ENCODE results near the gene RCN2.

RCN2 gene

DNA sequence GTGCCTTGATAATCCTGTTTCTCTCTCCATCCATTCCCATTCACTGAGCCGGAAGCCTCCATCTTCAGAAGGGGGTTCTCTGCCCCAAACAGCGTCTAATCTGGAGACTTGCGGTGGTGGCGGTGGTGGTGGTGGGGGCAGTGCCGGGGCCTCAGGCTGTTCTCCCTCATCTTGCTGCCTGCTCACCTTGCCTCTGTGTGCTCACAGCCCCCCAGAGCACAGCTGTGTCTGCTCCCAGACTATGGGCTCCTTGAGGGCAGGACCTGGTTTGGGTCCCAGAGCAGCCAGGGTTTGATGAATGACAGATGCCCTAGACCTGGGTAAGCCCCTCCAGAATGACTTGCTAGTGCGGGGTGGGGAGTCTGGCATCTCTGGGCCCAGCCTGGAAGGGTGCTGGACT is 62.9 kb downstream of the RCN2 start:
- DNase-seq (ENCODE audit: low read depth), result no peak

DNA sequence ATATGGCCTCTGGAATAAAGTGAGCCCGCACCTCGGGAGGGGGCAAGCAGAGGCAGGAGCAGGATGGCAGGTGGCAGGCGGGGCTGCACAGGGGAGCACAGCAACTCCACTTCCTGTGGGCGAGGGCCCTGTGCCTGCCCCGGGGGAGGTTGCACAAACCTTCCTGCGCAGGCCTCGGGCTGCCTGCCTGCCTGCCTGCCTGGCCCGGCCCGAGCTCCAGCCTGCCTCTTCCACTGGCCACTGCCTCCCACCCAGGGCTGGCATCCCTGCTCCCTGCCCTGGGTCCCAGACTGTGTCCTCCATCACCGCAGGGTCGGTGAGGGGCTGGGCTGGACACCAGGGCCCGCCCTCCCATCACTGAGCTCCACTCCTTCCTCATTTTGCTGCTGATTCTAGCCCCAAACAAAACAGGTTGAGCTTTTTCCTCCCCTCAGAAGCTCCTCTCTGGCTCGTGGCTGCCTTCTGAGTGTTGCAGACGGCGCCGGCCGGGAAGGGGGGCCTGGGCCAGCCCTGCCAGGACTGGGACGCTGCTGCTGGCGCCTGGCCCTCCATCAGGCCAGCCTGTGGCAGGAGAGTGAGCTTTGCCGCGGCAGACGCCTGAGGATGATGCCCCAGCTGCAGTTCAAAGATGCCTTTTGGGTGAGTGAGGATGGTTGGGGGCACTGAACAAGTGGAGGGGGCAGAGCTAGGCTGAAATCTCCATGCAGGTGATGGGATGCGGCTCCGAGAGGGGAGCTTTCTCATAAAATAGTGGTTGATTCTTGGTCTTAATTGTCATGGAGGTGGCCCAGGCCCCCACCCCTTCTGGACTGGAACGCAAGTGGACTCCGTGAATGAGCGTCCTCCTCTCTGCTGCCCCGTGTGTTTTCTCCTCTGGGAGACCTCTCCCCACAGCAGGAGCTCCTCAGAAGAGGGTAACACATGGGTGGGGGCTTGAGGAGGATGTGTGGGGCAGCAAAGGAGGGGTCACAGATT is 63.7 kb downstream of the RCN2 start, which contains the start of gene PSTPIP1:
TSS of gene PSTPIP1 (plus strand) at position 156 of the 975 bp plus-strand sequence. CDS start at position 604, 448 bp downstream.
- DNase-seq (ENCODE audit: low read depth), result peak; percentile 49

- DNase-seq (ENCODE audit: low read depth), result no peak
Measured at GRCh38 chr15:76996076-76996525, 64.6 kb downstream of the RCN2 start.

GRCh38 chr15:76996526-76997401 is 65.2 kb downstream of the RCN2 start:
- DNase-seq (ENCODE audit: low read depth), result no peak

GRCh38 chr15:76998663-76999285 is 67.2 kb downstream of the RCN2 start:
- no peak for DNase-seq (ENCODE audit: low read depth)

DNA sequence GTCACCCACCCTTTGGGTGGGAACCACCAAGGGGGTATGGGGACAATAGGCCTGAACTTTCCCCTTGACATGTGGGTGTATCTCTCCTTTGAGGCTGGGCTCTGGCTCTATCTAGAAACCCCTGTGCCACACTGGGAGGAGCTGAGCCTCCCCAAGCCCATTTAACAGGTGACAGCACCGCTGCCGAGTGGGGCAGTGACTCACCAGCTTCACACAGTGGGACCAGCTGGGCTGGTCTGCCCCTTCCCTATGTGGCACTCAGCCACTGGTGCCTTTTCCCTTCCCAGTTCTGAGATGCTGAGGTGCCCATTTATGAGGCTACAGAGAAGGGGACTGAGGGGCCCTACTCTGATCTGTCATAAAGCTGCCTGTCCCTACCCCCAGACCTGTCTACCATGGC is 68.4 kb downstream of the RCN2 start:
- DNase-seq (ENCODE audit: low read depth), result no peak

DNA sequence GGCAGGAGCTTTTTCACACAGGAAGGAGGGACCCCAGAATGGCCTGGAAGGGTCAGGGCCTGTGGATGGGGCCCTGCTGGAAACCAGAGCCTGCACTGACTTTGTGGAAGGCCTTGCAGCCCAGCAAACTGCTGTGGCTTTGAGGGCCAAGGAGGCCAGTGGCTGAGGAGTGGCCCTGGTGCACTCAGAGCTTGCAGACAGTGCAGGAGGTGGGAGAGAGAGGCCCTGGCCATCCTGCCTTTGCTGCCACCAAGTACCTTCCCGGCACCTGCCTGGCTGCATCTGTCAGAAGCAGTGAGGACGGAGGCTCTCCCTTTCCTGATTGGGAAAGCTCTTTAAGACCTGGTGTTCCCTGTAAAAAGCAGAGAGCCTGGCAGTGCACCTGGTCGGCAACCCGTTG is 69.8 kb downstream of the RCN2 start:
- no peak for DNase-seq (ENCODE audit: low read depth)

DNA sequence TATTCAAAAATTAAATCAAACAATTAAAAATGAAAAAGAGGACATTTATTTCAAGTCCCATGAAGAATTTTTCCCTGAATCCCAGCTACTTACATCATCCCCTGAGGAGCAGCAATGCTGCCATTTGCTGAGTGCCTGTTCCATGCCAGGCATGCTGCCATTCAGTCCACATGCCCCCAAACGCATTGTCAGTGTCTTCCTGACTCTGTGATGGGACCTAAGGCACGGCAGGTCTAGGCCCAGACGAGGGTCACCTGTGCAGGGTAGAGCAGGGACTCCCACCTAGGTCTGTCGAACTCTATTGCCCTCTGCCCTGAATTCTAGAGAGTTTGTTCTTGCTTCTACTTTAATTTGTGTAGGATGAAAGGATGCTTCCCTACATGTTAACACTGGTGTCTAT is 70.4 kb downstream of the RCN2 start:
- no peak for DNase-seq (ENCODE audit: low read depth)

DNA sequence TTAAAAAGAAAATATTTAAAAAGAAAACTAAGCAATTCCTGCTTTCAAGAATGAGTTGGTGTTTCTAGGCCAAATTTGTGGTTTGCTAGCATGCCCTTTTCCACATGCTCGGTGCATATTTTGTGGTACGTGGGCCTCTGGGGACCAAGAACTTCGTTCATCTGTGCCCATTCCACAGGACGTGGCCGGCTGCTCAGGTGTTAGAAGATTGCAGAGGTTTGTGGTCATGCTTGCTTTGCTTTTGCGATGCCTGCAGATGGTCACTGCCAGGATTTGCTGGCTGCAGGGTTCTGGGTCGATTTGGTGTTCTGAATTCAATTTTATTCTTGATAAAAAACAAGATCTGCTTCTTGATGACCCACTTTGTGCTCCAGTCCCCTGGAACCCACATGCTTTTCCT is 70.9 kb downstream of the RCN2 start:
- no peak for DNase-seq (ENCODE audit: low read depth)

- DNase-seq (ENCODE audit: low read depth), result peak; percentile 59
Measured at GRCh38 chr15:77002954-77003912, 71.7 kb downstream of the RCN2 start.

Measured in activated gamma-delta T cell treated with anti-CD3 and anti-CD28 coated beads, Interleukin-2, amount 50 U/mL, for 16 hours (primary cell).